HepG2 (cell line): Measurements from ENCODE around the gene MRPL38. TPM values are rescaled to one million over a fixed set of nuclear protein-coding genes. Genes with fewer than 3 reads are reported as not detected.

ENCODE experiments used
- CEBPZ ChIP-seq: IDR thresholded peaks from 2 replicates; pipeline ENCODE4 v1.6.1; 2012; ENCODE audit warnings: low read length, improper control_type of control experiment
- MTF1 ChIP-seq: sonication (generic); formaldehyde crosslinking; IDR thresholded peaks from 2 replicates; pipeline ENCODE4 v1.5.0; 2020; ENCODE audit warnings: missing genetic modification reagents
- SP5 ChIP-seq: IDR thresholded peaks from 2 replicates; pipeline ENCODE4 v1.6.1; 2016; ENCODE audit warnings: low read depth, borderline replicate concordance
- TCF7L2 ChIP-seq: IDR thresholded peaks from 2 replicates; pipeline ENCODE4 v1.6.1; 2011; ENCODE audit warnings: mild to moderate bottlenecking, low read depth, low read length, moderate library complexity
- ZNF12 ChIP-seq: sonication (generic); formaldehyde crosslinking; IDR thresholded peaks from 2 replicates; pipeline ENCODE4 v1.5.0; 2020; ENCODE audit warnings: missing genetic modification reagents
- ZNF282 ChIP-seq: fragments of 450-650 bp; IDR thresholded peaks from 2 replicates; pipeline ENCODE4 v1.6.1; 2018; ENCODE audit not compliant: partially characterized antibody
- ZNF3 ChIP-seq: IDR thresholded peaks from 2 replicates; pipeline ENCODE4 v1.7.0; 2017; ENCODE audit warnings: inconsistent platforms
- ZNF350 ChIP-seq: sonication (generic); formaldehyde crosslinking; IDR thresholded peaks from 2 replicates; pipeline ENCODE4 v1.4.0; 2020; ENCODE audit warnings: mild to moderate bottlenecking, low read depth, missing genetic modification reagents, borderline replicate concordance
- ZNF543 ChIP-seq: sonication (generic); formaldehyde crosslinking; IDR thresholded peaks from 2 replicates; pipeline ENCODE4 v1.4.0; 2020; ENCODE audit warnings: mild to moderate bottlenecking, missing genetic modification reagents
- ZNF562 ChIP-seq: sonication (generic); formaldehyde crosslinking; IDR thresholded peaks from 2 replicates; pipeline ENCODE4 v1.8.0; 2022; ENCODE audit warnings: missing genetic modification reagents, borderline replicate concordance
- ZNF574 ChIP-seq: sonication (generic); formaldehyde crosslinking; IDR thresholded peaks from 2 replicates; pipeline ENCODE4 v1.4.0; 2020; ENCODE audit warnings: missing genetic modification reagents
- ZNF737 ChIP-seq: sonication (generic); formaldehyde crosslinking; IDR thresholded peaks from 2 replicates; pipeline ENCODE4 v1.5.0; 2020; ENCODE audit warnings: missing genetic modification reagents, mild to moderate bottlenecking, borderline replicate concordance
- polyA plus RNA-seq, 8 experiments: library from polyadenylated mRNA; depleted of rRNA in 3 of 8; stranded (reverse) in 7 of 8; unstranded in 1 of 8; fragments of >200 nt; fragmentation: Illumina TruSeq in 4 of 8; extraction: Trizol in 4 of 8; gene quantifications; 2 replicates each; pipeline versions ENCODE4 v1.2.1 to v1.2.3, GENCODE V29; 2011 to 2016; ENCODE audit warnings: low read depth in 4 of 8, missing spikeins in 1 of 8, mixed read lengths in 1 of 8; ENCODE audit not compliant: insufficient read depth in 1 of 8
- total RNA-seq, 5 experiments: library from RNA; depleted of rRNA; stranded (reverse); fragments of >200 nt; fragmentation: Illumina TruSeq; extraction: Trizol; gene quantifications; 2 replicates each; pipeline ENCODE4 v1.2.3, GENCODE V29; 2016; ENCODE audit warnings: low read depth in 1 of 5
- TF ChIP-seq, protein P1 (sequence below): sonication (generic); formaldehyde crosslinking; IDR thresholded peaks from 2 replicates; pipeline ENCODE4 v1.5.0; 2020; ENCODE audit warnings: missing genetic modification reagents
- TF ChIP-seq, protein P2 (sequence below): IDR thresholded peaks from 2 replicates; pipeline ENCODE4 v1.6.1; 2016; ENCODE audit warnings: low read depth, missing genetic modification reagents, missing compliant biosample characterization

MRPL38 gene
- total and polyA plus RNA-seq, 2 of the 13 experiments (the other 11 are each of a cell fraction or from before 2014, with no cell fraction given), result 83.7 to 125 TPM

DNA sequence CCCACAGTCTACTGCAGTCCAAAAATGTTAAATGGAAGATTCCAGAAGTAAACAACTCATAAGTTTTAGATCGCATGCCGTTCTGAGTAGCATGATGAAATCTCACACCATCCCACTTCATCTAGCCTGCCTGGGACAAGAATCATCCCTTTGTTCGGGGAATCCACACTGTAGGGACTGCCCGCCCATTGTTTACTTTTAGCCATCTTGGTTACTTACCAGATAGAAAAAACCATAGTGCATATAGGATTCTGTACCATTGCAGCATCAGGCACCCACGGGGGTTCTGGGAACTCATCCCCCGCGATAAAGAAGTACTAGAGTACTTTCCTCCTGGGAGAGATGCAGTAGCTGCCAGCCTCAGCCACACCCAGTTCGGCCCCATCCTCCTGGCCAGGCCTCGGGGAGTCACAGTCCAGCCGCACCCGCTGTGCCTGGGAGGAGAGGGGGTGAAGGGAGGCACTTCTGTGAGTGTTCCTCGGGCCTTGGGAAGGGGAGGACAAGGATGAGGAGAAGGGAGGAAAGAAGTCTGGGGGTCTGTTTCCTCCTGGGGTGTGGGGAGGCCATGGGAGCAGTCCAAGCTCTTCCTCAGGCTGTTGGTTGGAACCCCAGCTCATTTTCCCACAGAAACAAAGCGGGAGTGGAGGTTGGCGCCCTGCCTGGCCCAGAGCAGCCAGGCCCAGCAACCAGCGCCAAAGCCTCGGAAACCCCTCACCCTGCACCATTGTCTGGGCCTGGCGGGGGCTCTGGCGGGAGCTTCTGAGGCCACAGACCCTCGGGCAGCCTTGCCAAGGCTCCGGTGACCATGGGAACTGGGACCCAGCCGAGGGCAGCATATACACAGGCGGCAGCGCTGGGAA lies 35.2 kb downstream of the MRPL38 start (continued):
- TF ChIP-seq CEBPZ, result no peak
- no peak for TF ChIP-seq TCF7L2
- TF ChIP-seq ZNF574 (CRISPR knock-in tag), result peak; percentile 77
- no peak for TF ChIP-seq ZNF562 (CRISPR knock-in tag)
- TF ChIP-seq, protein P1, sequence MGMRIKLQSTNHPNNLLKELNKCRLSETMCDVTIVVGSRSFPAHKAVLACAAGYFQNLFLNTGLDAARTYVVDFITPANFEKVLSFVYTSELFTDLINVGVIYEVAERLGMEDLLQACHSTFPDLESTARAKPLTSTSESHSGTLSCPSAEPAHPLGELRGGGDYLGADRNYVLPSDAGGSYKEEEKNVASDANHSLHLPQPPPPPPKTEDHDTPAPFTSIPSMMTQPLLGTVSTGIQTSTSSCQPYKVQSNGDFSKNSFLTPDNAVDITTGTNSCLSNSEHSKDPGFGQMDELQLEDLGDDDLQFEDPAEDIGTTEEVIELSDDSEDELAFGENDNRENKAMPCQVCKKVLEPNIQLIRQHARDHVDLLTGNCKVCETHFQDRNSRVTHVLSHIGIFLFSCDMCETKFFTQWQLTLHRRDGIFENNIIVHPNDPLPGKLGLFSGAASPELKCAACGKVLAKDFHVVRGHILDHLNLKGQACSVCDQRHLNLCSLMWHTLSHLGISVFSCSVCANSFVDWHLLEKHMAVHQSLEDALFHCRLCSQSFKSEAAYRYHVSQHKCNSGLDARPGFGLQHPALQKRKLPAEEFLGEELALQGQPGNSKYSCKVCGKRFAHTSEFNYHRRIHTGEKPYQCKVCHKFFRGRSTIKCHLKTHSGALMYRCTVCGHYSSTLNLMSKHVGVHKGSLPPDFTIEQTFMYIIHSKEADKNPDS, result peak; percentile 100
- peak; percentile 60 for TF ChIP-seq ZNF350 (CRISPR knock-in tag)
- no peak; the same call in 1 of the 2 replicates for TF ChIP-seq ZNF543 (CRISPR knock-in tag)
- peak; percentile 27 for TF ChIP-seq ZNF12 (CRISPR knock-in tag)
- TF ChIP-seq MTF1 (CRISPR knock-in tag), result no peak
- peak; percentile 94 for TF ChIP-seq SP5 (CRISPR knock-in tag)
- TF ChIP-seq ZNF3 (CRISPR knock-in tag), result 0 out of 2 replicates have a peak, but pooled peaks have one; percentile 44
- no peak for TF ChIP-seq ZNF737 (CRISPR knock-in tag)
- TF ChIP-seq, protein P2, sequence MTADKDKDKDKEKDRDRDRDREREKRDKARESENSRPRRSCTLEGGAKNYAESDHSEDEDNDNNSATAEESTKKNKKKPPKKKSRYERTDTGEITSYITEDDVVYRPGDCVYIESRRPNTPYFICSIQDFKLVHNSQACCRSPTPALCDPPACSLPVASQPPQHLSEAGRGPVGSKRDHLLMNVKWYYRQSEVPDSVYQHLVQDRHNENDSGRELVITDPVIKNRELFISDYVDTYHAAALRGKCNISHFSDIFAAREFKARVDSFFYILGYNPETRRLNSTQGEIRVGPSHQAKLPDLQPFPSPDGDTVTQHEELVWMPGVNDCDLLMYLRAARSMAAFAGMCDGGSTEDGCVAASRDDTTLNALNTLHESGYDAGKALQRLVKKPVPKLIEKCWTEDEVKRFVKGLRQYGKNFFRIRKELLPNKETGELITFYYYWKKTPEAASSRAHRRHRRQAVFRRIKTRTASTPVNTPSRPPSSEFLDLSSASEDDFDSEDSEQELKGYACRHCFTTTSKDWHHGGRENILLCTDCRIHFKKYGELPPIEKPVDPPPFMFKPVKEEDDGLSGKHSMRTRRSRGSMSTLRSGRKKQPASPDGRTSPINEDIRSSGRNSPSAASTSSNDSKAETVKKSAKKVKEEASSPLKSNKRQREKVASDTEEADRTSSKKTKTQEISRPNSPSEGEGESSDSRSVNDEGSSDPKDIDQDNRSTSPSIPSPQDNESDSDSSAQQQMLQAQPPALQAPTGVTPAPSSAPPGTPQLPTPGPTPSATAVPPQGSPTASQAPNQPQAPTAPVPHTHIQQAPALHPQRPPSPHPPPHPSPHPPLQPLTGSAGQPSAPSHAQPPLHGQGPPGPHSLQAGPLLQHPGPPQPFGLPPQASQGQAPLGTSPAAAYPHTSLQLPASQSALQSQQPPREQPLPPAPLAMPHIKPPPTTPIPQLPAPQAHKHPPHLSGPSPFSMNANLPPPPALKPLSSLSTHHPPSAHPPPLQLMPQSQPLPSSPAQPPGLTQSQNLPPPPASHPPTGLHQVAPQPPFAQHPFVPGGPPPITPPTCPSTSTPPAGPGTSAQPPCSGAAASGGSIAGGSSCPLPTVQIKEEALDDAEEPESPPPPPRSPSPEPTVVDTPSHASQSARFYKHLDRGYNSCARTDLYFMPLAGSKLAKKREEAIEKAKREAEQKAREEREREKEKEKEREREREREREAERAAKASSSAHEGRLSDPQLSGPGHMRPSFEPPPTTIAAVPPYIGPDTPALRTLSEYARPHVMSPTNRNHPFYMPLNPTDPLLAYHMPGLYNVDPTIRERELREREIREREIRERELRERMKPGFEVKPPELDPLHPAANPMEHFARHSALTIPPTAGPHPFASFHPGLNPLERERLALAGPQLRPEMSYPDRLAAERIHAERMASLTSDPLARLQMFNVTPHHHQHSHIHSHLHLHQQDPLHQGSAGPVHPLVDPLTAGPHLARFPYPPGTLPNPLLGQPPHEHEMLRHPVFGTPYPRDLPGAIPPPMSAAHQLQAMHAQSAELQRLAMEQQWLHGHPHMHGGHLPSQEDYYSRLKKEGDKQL (CRISPR knock-in tag), result 0 out of 2 replicates have a peak, but pooled peaks have one; percentile 14
- no peak for TF ChIP-seq ZNF282
